A549 (cell line): ENCODE data around the gene BRI3BP. TPM values are rescaled to one million over a fixed set of nuclear protein-coding genes. Genes with fewer than 3 reads are reported as not detected.
A peak's percentile ranks its signal among the peaks of the same experiment; 100 is the strongest.

Experiments
- ATAC-seq, 2 experiments: fragments of 200-7000 bp in 1 of 2; fragments of >200 bp in 1 of 2; cut with Nextera tagmentation in 1 of 2; cut with Tn5 transposase in 1 of 2; 3 replicates each; pipeline versions ENCODE4 v1.8.0 to v1.9.1; 2018 to 2020; ENCODE audit warnings: mild to moderate bottlenecking in 1 of 2, moderate library complexity in 1 of 2
- CTCF ChIA-PET: fragments of 300-600 bp; sonication (Branson Sonifier 250); formaldehyde crosslinking; extraction: SDS; loops from one replicate; lab custom pipeline; 2021; ENCODE audit warnings: antibody characterized with exemption, inconsistent platforms; lab: Yijun Ruan, JAX
- POLR2A ChIA-PET: fragments of 350-600 bp; formaldehyde crosslinking; extraction: SDS; loops from one replicate; lab custom pipeline; 2021; ENCODE audit warnings: antibody characterized with exemption, inconsistent platforms; lab: Yijun Ruan, JAX
- DNase-seq, 2 experiments: peaks; one replicate each; pipeline versions ENCODE4 v3.0.0 to v3.0.0-alpha.2; 2011 to 2016; ENCODE audit warnings: low read depth in 1 of 2, low spot score in 1 of 2
- FAIRE-seq: peaks from 2 replicates; lab custom pipeline; 2011; peaks lifted over from hg19 to GRCh38; lab: Jason Lieb, UNC
- H3K27ac ChIP-seq, 2 experiments: fragments of >200 bp; sonication (Bioruptor Twin); formaldehyde crosslinking; 3 replicates each; pipeline ENCODE4 v1.5.1; 2016 to 2017
- H3K4me1 ChIP-seq: fragments of >200 bp; sonication (Bioruptor Twin); formaldehyde crosslinking; 3 replicates; pipeline ENCODE4 v1.6.1; 2016
- H3K4me2 ChIP-seq: fragments of >200 bp; sonication (Bioruptor Twin); formaldehyde crosslinking; 3 replicates; pipeline ENCODE4 v1.6.1; 2016
- H3K4me3 ChIP-seq: fragments of >200 bp; sonication (Bioruptor Twin); formaldehyde crosslinking; 3 replicates; pipeline ENCODE4 v1.5.1; 2016
- H3K9me3 ChIP-seq: fragments of >200 bp; sonication (Bioruptor Twin); formaldehyde crosslinking; 3 replicates; pipeline ENCODE4 v1.6.1; 2016
- CHD4 ChIP-seq: fragments of 200-600 bp; sonication (generic); IDR thresholded peaks from 2 replicates; pipeline ENCODE4 v1.6.1; 2016; ENCODE audit warnings: antibody characterized with exemption, mild to moderate bottlenecking, borderline replicate concordance
- ESRRA ChIP-seq: fragments of 150-350 bp; IDR thresholded peaks from 2 replicates; pipeline ENCODE4 v1.6.1; 2014; ENCODE audit warnings: mild to moderate bottlenecking, low read length, borderline replicate concordance
- FOSL2 ChIP-seq, 2 experiments: fragments of 450-650 bp in 1 of 2; fragments of >200 bp in 1 of 2; sonication (Bioruptor Twin) in 1 of 2; formaldehyde crosslinking; IDR thresholded peaks; 2 replicates each; pipeline versions ENCODE4 v1.5.0 to v1.6.1; 2016 to 2020; ENCODE audit warnings: mild to moderate bottlenecking in 1 of 2, moderate library complexity in 1 of 2
- FOXS1 ChIP-seq: fragments of 250-450 bp; sonication (Bioruptor Pico); IDR thresholded peaks from 2 replicates; pipeline ENCODE4 v1.5.0; 2020; ENCODE audit warnings: mild to moderate bottlenecking, moderate library complexity
- GATA3 ChIP-seq: IDR thresholded peaks from 2 replicates; pipeline ENCODE4 v1.6.1; 2012; ENCODE audit warnings: borderline replicate concordance
- HEYL ChIP-seq: fragments of 250-450 bp; sonication (Bioruptor Pico); IDR thresholded peaks from 2 replicates; pipeline ENCODE4 v1.8.0; 2021; ENCODE audit warnings: mild to moderate bottlenecking, moderate library complexity
- HOXB13 ChIP-seq: fragments of 250-450 bp; sonication (Bioruptor Pico); IDR thresholded peaks from 2 replicates; pipeline ENCODE4 v1.5.0; 2020; ENCODE audit warnings: low read depth, mild to moderate bottlenecking, moderate library complexity
- HOXB5 ChIP-seq: fragments of 250-450 bp; sonication (Bioruptor Pico); IDR thresholded peaks from 2 replicates; pipeline ENCODE4 v1.5.0; 2020; ENCODE audit warnings: mild to moderate bottlenecking, moderate library complexity
- JUN ChIP-seq, 2 experiments: fragments of >200 bp; sonication (Bioruptor Twin); formaldehyde crosslinking; IDR thresholded peaks; 2 replicates in 1 of 2; 3 replicates in 1 of 2; pipeline ENCODE4 v1.6.1; 2016 to 2017
- KDM5A ChIP-seq: fragments of 200-600 bp; sonication (generic); IDR thresholded peaks from 2 replicates; pipeline ENCODE4 v1.6.1; 2016; ENCODE audit warnings: antibody characterized with exemption, mild to moderate bottlenecking
- MAZ ChIP-seq: fragments of 150-350 bp; IDR thresholded peaks from 2 replicates; pipeline ENCODE4 v1.6.1; 2014; ENCODE audit warnings: antibody characterized with exemption, low read depth, low read length, borderline replicate concordance
- MYC ChIP-seq: IDR thresholded peaks from 2 replicates; pipeline ENCODE4 v1.6.1; 2012; ENCODE audit warnings: mild to moderate bottlenecking, inconsistent platforms, low read length, improper control_type of control experiment, borderline replicate concordance
- NFE2L2 ChIP-seq: fragments of 150-350 bp; conservative IDR thresholded peaks from 2 replicates; pipeline ENCODE4 v1.6.1; 2014; ENCODE audit warnings: low read length
- NR3C1 ChIP-seq: fragments of >200 bp; sonication (Bioruptor Twin); formaldehyde crosslinking; IDR thresholded peaks from 3 replicates; pipeline ENCODE4 v1.6.1; 2017
- PBX3 ChIP-seq: IDR thresholded peaks from 2 replicates; pipeline ENCODE4 v1.6.1; 2012
- POLR2A ChIP-seq: IDR thresholded peaks from 2 replicates; pipeline ENCODE4 v1.6.1; 2012; ENCODE audit warnings: mild to moderate bottlenecking, low read length
- RAD21 ChIP-seq, 2 experiments: fragments of >200 bp in 1 of 2; sonication (Bioruptor Twin) in 1 of 2; formaldehyde crosslinking in 1 of 2; IDR thresholded peaks in 1 of 2; conservative IDR thresholded peaks in 1 of 2; 2 replicates in 1 of 2; 3 replicates in 1 of 2; pipeline ENCODE4 v1.6.1; 2012 to 2018; ENCODE audit warnings: inconsistent platforms in 1 of 2
- RCOR1 ChIP-seq: fragments of 150-350 bp; IDR thresholded peaks from 2 replicates; pipeline ENCODE4 v1.6.1; 2014; ENCODE audit warnings: antibody characterized with exemption, low read length, low read depth
- USF2 ChIP-seq: fragments of 450-650 bp; IDR thresholded peaks from 2 replicates; pipeline ENCODE4 v1.6.1; 2014; ENCODE audit warnings: antibody characterized with exemption
- ZC3H11A ChIP-seq: fragments of 450-650 bp; IDR thresholded peaks from 2 replicates; pipeline ENCODE4 v1.6.1; 2014; ENCODE audit warnings: antibody characterized with exemption, mild to moderate bottlenecking
- ZFP36 ChIP-seq: fragments of 450-650 bp; IDR thresholded peaks from 2 replicates; pipeline ENCODE4 v1.6.1; 2014; ENCODE audit warnings: borderline replicate concordance; ENCODE audit not compliant: partially characterized antibody
- ZNF302 ChIP-seq: fragments of 250-450 bp; sonication (Bioruptor Pico); IDR thresholded peaks from 2 replicates; pipeline ENCODE4 v1.9.0; 2021; ENCODE audit warnings: inconsistent platforms, mild to moderate bottlenecking, moderate library complexity
- WGBS: methylation state at CpG from one replicate; pipeline ENCODE4 v1.1.6; 2017; ENCODE audit errors: missing lambda C conversion rate; 5-methylcytosine and 5-hydroxymethylcytosine counted together
- polyA plus RNA-seq, 4 experiments: library from polyadenylated mRNA; depleted of rRNA in 3 of 4; stranded (reverse); fragments of >200 nt; fragmentation: RNase III in 1 of 4; extraction: RNeasy Plus Mini Kit Qiagen cat#74134 plus additional on column Dnase treatment in 1 of 4; gene quantifications; 2 replicates in 3 of 4; 3 replicates in 1 of 4; pipeline ENCODE4 v1.2.3, GENCODE V29; 2011 to 2017
- TF ChIP-seq, protein P1 (sequence below): fragments of 150-350 bp; IDR thresholded peaks from 2 replicates; pipeline ENCODE4 v1.6.1; 2014; ENCODE audit warnings: low read depth, mild to moderate bottlenecking, low read length
- TF ChIP-seq, protein P2 (sequence below): IDR thresholded peaks from 2 replicates; pipeline ENCODE4 v1.6.1; 2012
- TF ChIP-seq, protein P3 (sequence below): IDR thresholded peaks from 2 replicates; pipeline ENCODE4 v1.6.1; 2012; ENCODE audit warnings: low read depth, borderline replicate concordance
- TF ChIP-seq, protein P4 (sequence below): fragments of 250-450 bp; sonication (Bioruptor Pico); IDR thresholded peaks from 2 replicates; pipeline ENCODE4 v1.5.0; 2021; ENCODE audit warnings: mild to moderate bottlenecking, moderate library complexity, borderline replicate concordance

BRI3BP gene
- polyA plus RNA-seq, 2 of the 4 experiments (the other 2 are of a cell fraction), result 25.0 to 25.9 TPM

GRCh38 chr12:125013816-125014442 lies 20.5 kb downstream of the BRI3BP start:
- H3K4me3 ChIP-seq, result no peak overlapping the region
- no peak for TF ChIP-seq RAD21 (conservative IDR thresholded peaks at IDR 0.05 in 1 of 2, IDR thresholded peaks at IDR 0.05 in 1 of 2)
- no peak for TF ChIP-seq ZNF302 (CRISPR knock-in tag)
- no peak for TF ChIP-seq HOXB13
- no peak for TF ChIP-seq USF2
- TF ChIP-seq MAZ, result no peak
- no peak for TF ChIP-seq NFE2L2
- no peak for TF ChIP-seq POLR2A
- TF ChIP-seq, protein P1, sequence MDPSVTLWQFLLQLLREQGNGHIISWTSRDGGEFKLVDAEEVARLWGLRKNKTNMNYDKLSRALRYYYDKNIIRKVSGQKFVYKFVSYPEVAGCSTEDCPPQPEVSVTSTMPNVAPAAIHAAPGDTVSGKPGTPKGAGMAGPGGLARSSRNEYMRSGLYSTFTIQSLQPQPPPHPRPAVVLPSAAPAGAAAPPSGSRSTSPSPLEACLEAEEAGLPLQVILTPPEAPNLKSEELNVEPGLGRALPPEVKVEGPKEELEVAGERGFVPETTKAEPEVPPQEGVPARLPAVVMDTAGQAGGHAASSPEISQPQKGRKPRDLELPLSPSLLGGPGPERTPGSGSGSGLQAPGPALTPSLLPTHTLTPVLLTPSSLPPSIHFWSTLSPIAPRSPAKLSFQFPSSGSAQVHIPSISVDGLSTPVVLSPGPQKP, result no peak
- no peak for TF ChIP-seq HEYL (CRISPR knock-in tag)
- TF ChIP-seq, protein P2, sequence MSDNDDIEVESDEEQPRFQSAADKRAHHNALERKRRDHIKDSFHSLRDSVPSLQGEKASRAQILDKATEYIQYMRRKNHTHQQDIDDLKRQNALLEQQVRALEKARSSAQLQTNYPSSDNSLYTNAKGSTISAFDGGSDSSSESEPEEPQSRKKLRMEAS, result no peak
- TF ChIP-seq, protein P3, sequence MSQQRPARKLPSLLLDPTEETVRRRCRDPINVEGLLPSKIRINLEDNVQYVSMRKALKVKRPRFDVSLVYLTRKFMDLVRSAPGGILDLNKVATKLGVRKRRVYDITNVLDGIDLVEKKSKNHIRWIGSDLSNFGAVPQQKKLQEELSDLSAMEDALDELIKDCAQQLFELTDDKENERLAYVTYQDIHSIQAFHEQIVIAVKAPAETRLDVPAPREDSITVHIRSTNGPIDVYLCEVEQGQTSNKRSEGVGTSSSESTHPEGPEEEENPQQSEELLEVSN, result no peak
- no peak for TF ChIP-seq NR3C1
- no peak for TF ChIP-seq KDM5A
- no peak for TF ChIP-seq JUN (IDR thresholded peaks at IDR 0.05)
- H3K4me2 ChIP-seq, result no peak overlapping the region
- peak in 1 of 2 experiments; percentile 16; a peak in 1 of 6 replicates for ATAC-seq
- POLR2A ChIA-PET, result no interaction called here
- no peak overlapping the region for H3K27ac ChIP-seq
- CTCF ChIA-PET, result interaction anchor here (0.8 to 1.1 kb wide), 3 partner anchors 15 to 108 kb away, joined by 3 to 4 read pairs (median 3); no protein-coding TSS in a partner anchor
- no peaks in the 10 kb centered on the region for H3K4me1 ChIP-seq
- WGBS, result 85% methylated on average over 14 of the region's 14 CpGs
- FAIRE-seq, result no peak
- no peak for DNase-seq
- H3K9me3 ChIP-seq, result no peaks in the 10 kb centered on the region

GRCh38 chr12:125014526-125014925 lies 21.1 kb downstream of the BRI3BP start:
- no peaks in the 10 kb centered on the region for H3K4me1 ChIP-seq
- POLR2A ChIA-PET, result no interaction called here
- ATAC-seq (no peak), FAIRE-seq (no peak), DNase-seq (no peak)
- H3K27ac ChIP-seq, result no peak overlapping the region
- no peak overlapping the region for H3K4me3 ChIP-seq
- no peaks in the 10 kb centered on the region for H3K9me3 ChIP-seq
- 91% methylated on average over 5 of the region's 5 CpGs for WGBS
- TF ChIP-seq CHD4 (no peak), FOXS1 (CRISPR knock-in tag) (no peak), ZNF302 (CRISPR knock-in tag) (no peak), HOXB5 (no peak), ZFP36 (no peak), PBX3 (no peak), RCOR1 (no peak), ESRRA (no peak), ZC3H11A (no peak), KDM5A (no peak), GATA3 (no peak), POLR2A (no peak), NR3C1 (no peak), MYC (no peak), FOSL2 (IDR thresholded peaks at IDR 0.05) (no peak), FOSL2 (CRISPR knock-in tag; IDR thresholded peaks at IDR 0.05) (no peak)
- TF ChIP-seq, protein P4, sequence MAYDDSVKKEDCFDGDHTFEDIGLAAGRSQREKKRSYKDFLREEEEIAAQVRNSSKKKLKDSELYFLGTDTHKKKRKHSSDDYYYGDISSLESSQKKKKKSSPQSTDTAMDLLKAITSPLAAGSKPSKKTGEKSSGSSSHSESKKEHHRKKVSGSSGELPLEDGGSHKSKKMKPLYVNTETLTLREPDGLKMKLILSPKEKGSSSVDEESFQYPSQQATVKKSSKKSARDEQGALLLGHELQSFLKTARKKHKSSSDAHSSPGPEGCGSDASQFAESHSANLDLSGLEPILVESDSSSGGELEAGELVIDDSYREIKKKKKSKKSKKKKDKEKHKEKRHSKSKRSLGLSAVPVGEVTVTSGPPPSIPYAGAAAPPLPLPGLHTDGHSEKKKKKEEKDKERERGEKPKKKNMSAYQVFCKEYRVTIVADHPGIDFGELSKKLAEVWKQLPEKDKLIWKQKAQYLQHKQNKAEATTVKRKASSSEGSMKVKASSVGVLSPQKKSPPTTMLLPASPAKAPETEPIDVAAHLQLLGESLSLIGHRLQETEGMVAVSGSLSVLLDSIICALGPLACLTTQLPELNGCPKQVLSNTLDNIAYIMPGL, result no peak
- H3K4me2 ChIP-seq, result no peak overlapping the region
- CTCF ChIA-PET, result interaction anchor here (0.6 to 1.0 kb wide), 2 partner anchors 15 to 437 kb away, joined by 3 read pairs; no protein-coding TSS in a partner anchor
